ENCODE results near the gene TMEM88. TPM values are rescaled to one million over a fixed set of nuclear protein-coding genes. Genes with fewer than 3 reads are reported as not detected.

The TMEM88 gene
- total and polyA plus RNA-seq, 2 donors (not counting 3 experiments of a cell fraction or from before 2014, with no cell fraction given): 53.4 to 165 TPM

DNA sequence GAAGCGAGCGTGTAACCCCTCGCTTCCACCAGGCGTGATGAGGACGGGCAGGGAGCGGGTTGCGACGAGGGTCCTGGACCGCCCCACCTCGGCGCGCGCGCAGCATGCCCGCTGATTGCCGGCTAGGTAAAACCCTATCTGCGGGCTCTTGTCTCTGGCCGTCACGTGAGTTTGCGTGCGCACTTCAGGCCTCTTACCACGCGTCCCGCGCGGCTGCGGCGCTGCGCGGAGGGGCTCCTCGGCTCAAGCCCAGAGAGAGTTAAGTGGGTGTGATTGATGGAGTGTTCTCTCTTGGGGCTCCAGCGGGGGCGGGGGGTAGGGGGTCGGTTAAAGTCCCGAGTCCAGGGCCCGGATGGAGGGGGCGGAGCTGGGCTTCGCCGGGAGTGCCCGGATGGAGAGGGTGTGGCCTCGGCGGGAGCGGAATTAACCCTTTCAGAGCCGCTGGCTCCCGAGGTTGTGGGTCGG is 12.9 kb upstream of the TMEM88 start:
- H3K9me1 ChIP-seq (replicated peaks; ENCODE audit: control insufficient read depth, extremely low read depth, insufficient read depth, low read length): no peaks in the 10 kb centered on the region
- H3K9ac ChIP-seq (replicated peaks; ENCODE audit: extremely low read depth, insufficient read depth, low read length): peak overlapping the region; percentile 99
- peaks cover 28% of the 10 kb centered on the region for H3K4me1 ChIP-seq (ENCODE audit: control insufficient read depth, extremely low read depth, insufficient read depth, low read length)
- no peaks in the 10 kb centered on the region for H3K9me3 ChIP-seq (replicated peaks; ENCODE audit: control insufficient read depth, insufficient read depth, low read length)
- no peaks in the 10 kb centered on the region for H3K27me3 ChIP-seq (ENCODE audit: control insufficient read depth in 2 of 2, insufficient read depth in 2 of 2, low read length in 2 of 2)
- no TSS peak for BruUV-seq (replicated peaks)
- peaks cover 0 to 12% of the 10 kb centered on the region in 2 experiments for H3K36me3 ChIP-seq (ENCODE audit: control insufficient read depth in 2 of 2, extremely low read depth in 1 of 2, insufficient read depth in 2 of 2, low read length in 2 of 2)
- H3K79me2 ChIP-seq (ENCODE audit: control insufficient read depth, insufficient read depth, low read length): peaks cover 10% of the 10 kb centered on the region
- H3K4me2 ChIP-seq (ENCODE audit: insufficient read depth, low read length): peak overlapping the region; percentile 62
- CTCF ChIA-PET: interaction anchor here (0.6 to 1.8 kb wide), 3 partner anchors 9 to 15 kb away, joined by 3 to 7 read pairs (median 3); partner anchors contain the start of gene NAA38
- POLR2A ChIA-PET: interaction anchor here (1.1 to 2.0 kb wide), 2 partner anchors 14 to 15 kb away, joined by 4 to 12 read pairs; partner anchors contain the start of genes CYB5D1 and NAA38
- H3K4me3 ChIP-seq (replicated peaks in 1 of 3; ENCODE audit: insufficient read depth in 1 of 3, low read depth in 1 of 3, low read length in 3 of 3): peak overlapping the region; percentile 39 to 71 (median 58)
- FAIRE-seq: no peak
- dilution Hi-C loops (cut with MboI; ENCODE audit: extremely low pct_ligation_motif_present, low sequenced_read_pairs) (no loop called here), intact Hi-C loops (cut with micrococcal nuclease) (loop anchor here (1.0 to 10.0 kb wide), 4 partner anchors 45 to 280 kb away; partner anchors contain the start of genes FXR2, HES7, TP53 and WRAP53)
- peak overlapping the region; percentile 23 for H2AFZ ChIP-seq (ENCODE audit: low read depth, low read length)
- DNase-seq (ENCODE audit: low read depth, low spot score): no peak
- peak; percentile 44 for TF ChIP-seq POLR2A (IDR thresholded peaks at IDR 0.05; ENCODE audit: low read depth, low read length)
- TF ChIP-seq FOS (IDR thresholded peaks at IDR 0.05; ENCODE audit: borderline replicate concordance, insufficient read depth, low read length): peak; percentile 2
- TF ChIP-seq EZH2 (IDR thresholded peaks at IDR 0.05; ENCODE audit: borderline replicate concordance, low read depth, low read length, severe bottlenecking): no peak
- peak overlapping the region; percentile 99 for H3K27ac ChIP-seq (ENCODE audit: insufficient read depth, low read depth, low read length)
- H4K20me1 ChIP-seq (replicated peaks; ENCODE audit: control insufficient read depth, extremely low read depth, insufficient read depth, low read length): no peaks in the 10 kb centered on the region

- no peaks in the 10 kb centered on the region for H4K20me1 ChIP-seq (replicated peaks; ENCODE audit: control insufficient read depth, extremely low read depth, insufficient read depth, low read length)
- peak overlapping the region; percentile 99 for H3K27ac ChIP-seq (ENCODE audit: insufficient read depth, low read depth, low read length)
- H3K9me3 ChIP-seq (replicated peaks; ENCODE audit: control insufficient read depth, insufficient read depth, low read length): no peaks in the 10 kb centered on the region
- H3K4me1 ChIP-seq (ENCODE audit: control insufficient read depth, extremely low read depth, insufficient read depth, low read length): peaks cover 21% of the 10 kb centered on the region
- H3K79me2 ChIP-seq (ENCODE audit: control insufficient read depth, insufficient read depth, low read length): peaks cover 10% of the 10 kb centered on the region
- H3K4me2 ChIP-seq (ENCODE audit: insufficient read depth, low read length): peak overlapping the region; percentile 62
- H3K9me1 ChIP-seq (replicated peaks; ENCODE audit: control insufficient read depth, extremely low read depth, insufficient read depth, low read length): no peaks in the 10 kb centered on the region
- H2AFZ ChIP-seq (ENCODE audit: low read depth, low read length): no peak overlapping the region
- TSS peak; percentile 50 for BruUV-seq (replicated peaks)
- peak overlapping the region; percentile 99 for H3K9ac ChIP-seq (replicated peaks; ENCODE audit: extremely low read depth, insufficient read depth, low read length)
- FAIRE-seq (peak; percentile 98), DNase-seq (ENCODE audit: low read depth, low spot score) (peak; percentile 95)
- TF ChIP-seq EZH2 (IDR thresholded peaks at IDR 0.05; ENCODE audit: borderline replicate concordance, low read depth, low read length, severe bottlenecking): no peak
- no peak for TF ChIP-seq MYC (IDR thresholded peaks at IDR 0.05; ENCODE audit: low read depth, low read length)
- no peak for TF ChIP-seq GATA2 (IDR thresholded peaks at IDR 0.05; ENCODE audit: insufficient read depth, insufficient read length, low read depth, low read length)
- peak; percentile 41 for TF ChIP-seq POLR2AphosphoS5 (IDR thresholded peaks at IDR 0.05; ENCODE audit: insufficient read depth, low read depth, low read length)
- TF ChIP-seq FOS (IDR thresholded peaks at IDR 0.05; ENCODE audit: borderline replicate concordance, insufficient read depth, low read length): peak; percentile 91
- no peak for TF ChIP-seq MAX (IDR thresholded peaks at IDR 0.05; ENCODE audit: insufficient read depth, insufficient read length)
- peak; percentile 73 for TF ChIP-seq JUN (IDR thresholded peaks at IDR 0.05; ENCODE audit: borderline replicate concordance, insufficient read depth, insufficient read length, low read depth)
- no peak for TF ChIP-seq CTCF (IDR thresholded peaks at IDR 0.05; ENCODE audit: extremely low read depth in 1 of 2, insufficient read depth in 1 of 2, low read depth in 1 of 2, low read length in 2 of 2)
- no peak for TF ChIP-seq POLR2A (IDR thresholded peaks at IDR 0.05; ENCODE audit: low read depth, low read length)
- peaks cover 0 to 16% of the 10 kb centered on the region in 2 experiments for H3K36me3 ChIP-seq (ENCODE audit: control insufficient read depth in 2 of 2, extremely low read depth in 1 of 2, insufficient read depth in 2 of 2, low read length in 2 of 2)
- CTCF ChIA-PET: interaction anchor here (0.6 to 1.8 kb wide), 5 partner anchors 8 to 99 kb away, joined by 3 to 7 read pairs (median 3); partner anchors contain the start of gene NAA38
- POLR2A ChIA-PET: interaction anchor here (1.1 to 2.0 kb wide), 2 partner anchors 13 to 15 kb away, joined by 4 to 12 read pairs; partner anchors contain the start of genes CYB5D1 and NAA38
- peak overlapping the region; percentile 39 to 71 (median 58) for H3K4me3 ChIP-seq (replicated peaks in 1 of 3; ENCODE audit: insufficient read depth in 1 of 3, low read depth in 1 of 3, low read length in 3 of 3)
- dilution Hi-C loops (cut with MboI; ENCODE audit: extremely low pct_ligation_motif_present, low sequenced_read_pairs): no loop called here
- intact Hi-C loops (cut with micrococcal nuclease): loop anchor here (1.0 to 10.0 kb wide), 5 partner anchors 9 to 280 kb away; partner anchors contain the start of genes FXR2, HES7, TP53 and WRAP53
- H3K27me3 ChIP-seq (ENCODE audit: control insufficient read depth in 2 of 2, insufficient read depth in 2 of 2, low read length in 2 of 2): no peaks in the 10 kb centered on the region
Observed at GRCh38 chr17:7842380-7843256, 12.2 kb upstream of the TMEM88 start.

Data from endothelial cell of umbilical vein (primary cell).